Lower lobe of right lung (tissue), 2 donors: Measurements from ENCODE around the gene DDX31. TPM values are rescaled to one million over a fixed set of nuclear protein-coding genes. Genes with fewer than 3 reads are reported as not detected.

Source experiments
- ATAC-seq, 2 donors: fragments of 200-7000 bp; cut with Tn5 transposase; one replicate each; pipeline ENCODE4 v1.9.1; 2020 to 2022; ENCODE audit warnings: mild to moderate bottlenecking in 2 of 2, moderate library complexity in 2 of 2
- DNase-seq: peaks from one replicate; pipeline ENCODE4 v3.0.0-alpha.2; 2020
- H3K27ac ChIP-seq: fragments of 200-600 bp; one replicate; pipeline ENCODE4 v1.8.0; 2022
- H3K27me3 ChIP-seq: fragments of 200-600 bp; one replicate; pipeline ENCODE4 v1.8.0; 2022; ENCODE audit warnings: low read depth
- H3K36me3 ChIP-seq: fragments of 200-600 bp; one replicate; pipeline ENCODE4 v1.8.0; 2022; ENCODE audit warnings: mild to moderate bottlenecking
- H3K4me1 ChIP-seq: fragments of 200-600 bp; one replicate; pipeline ENCODE4 v1.8.0; 2022
- H3K4me3 ChIP-seq: fragments of 200-600 bp; one replicate; pipeline ENCODE4 v1.8.0; 2022; ENCODE audit warnings: mild to moderate bottlenecking
- H3K9me3 ChIP-seq: fragments of 200-600 bp; one replicate; pipeline ENCODE4 v1.8.0; 2022
- CTCF ChIP-seq: fragments of 200-600 bp; IDR thresholded peaks from one replicate; pipeline ENCODE4 v1.8.0; 2022; ENCODE audit warnings: antibody characterized with exemption, mild to moderate bottlenecking
- intact Hi-C: fragments of 100-400 bp; cut with DNase I; formaldehyde crosslinking; loops from one replicate; pipeline ENCODE4 v1.11.0; 2022
- total RNA-seq: library from RNA; stranded (reverse); fragmentation: NEBNext Ultra II Directional; extraction: Animal tissue kit (Norgen Biotek cat#: 25700); gene quantifications from one replicate; pipeline ENCODE4 v1.2.1, GENCODE V29; 2021
- donor health status: DM: no; HTN: yes; CAD: no; lungs with severe emphysema.

The DDX31 gene
- total RNA-seq, 1 donor from 2014 or later: 14.1 TPM

GRCh38 chr9:132615774-132616173 lies 54.0 kb downstream of the DDX31 start:
- TF ChIP-seq CTCF: no peak

GRCh38 chr9:132614324-132614723 lies 55.5 kb downstream of the DDX31 start:
- peaks cover 92% of the 10 kb centered on the region for H3K36me3 ChIP-seq
- TF ChIP-seq CTCF: no peak
- intact Hi-C loops: no loop called here
- H3K9me3 ChIP-seq: no peaks in the 10 kb centered on the region
- DNase-seq (no peak), ATAC-seq (no peak)
- H3K27ac ChIP-seq: no peak overlapping the region
- H3K4me3 ChIP-seq: no peak overlapping the region
- no peaks in the 10 kb centered on the region for H3K27me3 ChIP-seq
- H3K4me1 ChIP-seq: no peaks in the 10 kb centered on the region

More at GRCh38 chr9:132615774-132616173, 54.0 kb downstream of the DDX31 start:
- Histone ChIP-seq H3K4me3 (no peak overlapping the region), H3K27me3 (no peaks in the 10 kb centered on the region), H3K9me3 (no peaks in the 10 kb centered on the region), H3K27ac (no peak overlapping the region), H3K36me3 (peaks cover 91% of the 10 kb centered on the region), H3K4me1 (no peaks in the 10 kb centered on the region)
- DNase-seq: no peak
- no peak for ATAC-seq
- intact Hi-C loops: no loop called here

GRCh38 chr9:132610661-132611060 lies 59.1 kb downstream of the DDX31 start:
- H3K27me3 ChIP-seq: no peaks in the 10 kb centered on the region
- DNase-seq (no peak), ATAC-seq (no peak)
- TF ChIP-seq CTCF: no peak
- no peaks in the 10 kb centered on the region for H3K4me1 ChIP-seq
- H3K9me3 ChIP-seq: no peaks in the 10 kb centered on the region
- intact Hi-C loops: no loop called here
- no peak overlapping the region for H3K4me3 ChIP-seq
- peaks cover 96% of the 10 kb centered on the region for H3K36me3 ChIP-seq
- H3K27ac ChIP-seq: no peak overlapping the region

- intact Hi-C loops: no loop called here
- H3K27me3 ChIP-seq: no peaks in the 10 kb centered on the region
- no peaks in the 10 kb centered on the region for H3K4me1 ChIP-seq
- no peak for TF ChIP-seq CTCF
- H3K36me3 ChIP-seq: peaks cover 98% of the 10 kb centered on the region
- no peak overlapping the region for H3K4me3 ChIP-seq
- H3K27ac ChIP-seq: no peak overlapping the region
- no peaks in the 10 kb centered on the region for H3K9me3 ChIP-seq
- ATAC-seq: no peak
- DNase-seq: no peak
These were observed 60.0 kb downstream of the DDX31 start for GRCh38 chr9:132609829-132610228.

GRCh38 chr9:132609184-132609583 lies 60.6 kb downstream of the DDX31 start:
- ATAC-seq: no peak
- intact Hi-C loops: no loop called here
- no peak for DNase-seq
- Histone ChIP-seq H3K9me3 (no peaks in the 10 kb centered on the region), H3K4me1 (no peaks in the 10 kb centered on the region), H3K27me3 (no peaks in the 10 kb centered on the region), H3K27ac (no peak overlapping the region), H3K36me3 (peaks cover 95% of the 10 kb centered on the region), H3K4me3 (no peak overlapping the region)
- TF ChIP-seq CTCF: no peak

- no peaks in the 10 kb centered on the region for H3K27me3 ChIP-seq
- H3K36me3 ChIP-seq: peaks cover 80% of the 10 kb centered on the region
- H3K27ac ChIP-seq: no peak overlapping the region
- intact Hi-C loops: no loop called here
- ATAC-seq: no peak
- no peak for DNase-seq
- no peaks in the 10 kb centered on the region for H3K9me3 ChIP-seq
- H3K4me3 ChIP-seq: no peak overlapping the region
- H3K4me1 ChIP-seq: no peaks in the 10 kb centered on the region
- TF ChIP-seq CTCF: no peak
These were observed 63.7 kb downstream of the DDX31 start for GRCh38 chr9:132606066-132606465.
